Caco-2 (cell line): ENCODE data around the gene ITGB4. TPM values are rescaled to one million over a fixed set of nuclear protein-coding genes. Genes with fewer than 3 reads are reported as not detected.

Source experiments
- BruUV-seq: library from RNA; stranded (reverse); fragments of 400-500 nt; replicated peaks from 2 replicates; lab custom pipeline; 2021; lab: Mats Ljungman, UMichigan
- CTCF ChIA-PET: fragments of 300-600 bp; sonication (Branson Sonifier 250); formaldehyde crosslinking; loops from one replicate; lab custom pipeline; 2022; ENCODE audit warnings: antibody characterized with exemption; lab: Charles Lee
- POLR2A ChIA-PET: fragments of 300-600 bp; sonication (Branson Sonifier 250); formaldehyde crosslinking; loops from one replicate; lab custom pipeline; 2022; ENCODE audit warnings: antibody characterized with exemption; lab: Charles Lee
- DNase-seq, 2 experiments: peaks; one replicate each; pipeline versions ENCODE4 v3.0.0 to v3.0.0-alpha.2; 2020 to 2022
- H3K27me3 ChIP-seq: replicated peaks from 2 replicates; pipeline ENCODE4 v1.6.0; 2011; ENCODE audit warnings: low read length; ENCODE audit not compliant: control insufficient read depth, insufficient read depth
- H3K36me3 ChIP-seq: 2 replicates; pipeline ENCODE4 v1.5.1; 2011; ENCODE audit warnings: low read length; ENCODE audit not compliant: control insufficient read depth, insufficient read depth
- H3K4me1 ChIP-seq: fragments of 250-450 bp; sonication (Bioruptor Pico); 2 replicates; pipeline ENCODE4 v1.5.1; 2020; ENCODE audit warnings: mild to moderate bottlenecking
- H3K4me3 ChIP-seq: 2 replicates; pipeline ENCODE4 v1.5.1; 2011; ENCODE audit warnings: low read depth, mild to moderate bottlenecking, control low read depth, low read length
- H3K9me3 ChIP-seq: fragments of 250-450 bp; sonication (Bioruptor Pico); 2 replicates; pipeline ENCODE4 v1.5.1; 2020; ENCODE audit warnings: mild to moderate bottlenecking, moderate library complexity
- H3K27ac Mint-ChIP-seq: one replicate; pipeline ENCODE4 v1.8.0; 2022; ENCODE audit warnings: mixed read lengths; ENCODE audit not compliant: unreplicated experiment
- H3K27me3 Mint-ChIP-seq: one replicate; pipeline ENCODE4 v1.8.0; 2022; ENCODE audit warnings: mixed read lengths; ENCODE audit not compliant: insufficient read depth, unreplicated experiment
- H3K36me3 Mint-ChIP-seq: one replicate; pipeline ENCODE4 v1.8.0; 2022; ENCODE audit warnings: mild to moderate bottlenecking, mixed read lengths; ENCODE audit not compliant: insufficient read depth, unreplicated experiment
- H3K4me1 Mint-ChIP-seq: one replicate; pipeline ENCODE4 v1.8.0; 2022; ENCODE audit warnings: low read depth, mixed read lengths; ENCODE audit not compliant: unreplicated experiment
- H3K4me3 Mint-ChIP-seq: one replicate; pipeline ENCODE4 v1.8.0; 2022; ENCODE audit warnings: mild to moderate bottlenecking, moderate library complexity, mixed read lengths; ENCODE audit not compliant: unreplicated experiment
- H3K9me3 Mint-ChIP-seq: one replicate; pipeline ENCODE4 v1.8.0; 2022; ENCODE audit warnings: mixed read lengths; ENCODE audit not compliant: unreplicated experiment
- CTCF ChIP-seq, 2 experiments: fragments of 200-600 bp in 1 of 2; IDR thresholded peaks; 1 replicate in 1 of 2; 2 replicates in 1 of 2; pipeline versions ENCODE4 v1.5.1 to v1.8.0; 2011 to 2022; ENCODE audit warnings: antibody characterized with exemption in 1 of 2, control low read depth in 1 of 2, inconsistent platforms in 1 of 2, low read depth in 1 of 2, low read length in 1 of 2, mild to moderate bottlenecking in 1 of 2, moderate library complexity in 1 of 2; ENCODE audit not compliant: insufficient read depth in 1 of 2, severe bottlenecking in 1 of 2, unreplicated experiment in 1 of 2
- intact Hi-C: fragments of 100-400 bp; cut with micrococcal nuclease; formaldehyde crosslinking; loops from one replicate; pipeline ENCODE4 v1.10.0; 2022; ENCODE audit not compliant: unreplicated experiment
- total RNA-seq: library from RNA; stranded (reverse); gene quantifications from 2 replicates; pipeline ENCODE4 v1.2.3, GENCODE V29; 2022

Gene ITGB4
- total RNA-seq, 1 experiment from 2014 or later: 50.8 TPM

- Mint-ChIP-seq H3K27ac (no peak overlapping the region), H3K4me3 (no peak overlapping the region), H3K9me3 (no peaks in the 10 kb centered on the region), H3K4me1 (peaks cover 13% of the 10 kb centered on the region), H3K36me3 (peaks cover 25% of the 10 kb centered on the region), H3K27me3 (no peaks in the 10 kb centered on the region)
- Histone ChIP-seq H3K9me3 (no peaks in the 10 kb centered on the region), H3K4me1 (peaks cover 20% of the 10 kb centered on the region), H3K4me3 (no peak overlapping the region), H3K36me3 (peaks cover 3% of the 10 kb centered on the region; the same call in 1 of the 2 replicates), H3K27me3 (no peaks in the 10 kb centered on the region)
- DNase-seq: no peak
- BruUV-seq: no TSS peak
- POLR2A ChIA-PET: interaction anchor here (0.6 kb wide), 1 partner anchor 135 kb away, joined by 5 read pairs; no protein-coding TSS in a partner anchor
- CTCF ChIA-PET: interaction anchor here (0.5 to 1.3 kb wide), 2 partner anchors 9 to 128 kb away, joined by 4 read pairs; no protein-coding TSS in a partner anchor
- intact Hi-C loops: no loop called here
- TF ChIP-seq CTCF (IDR thresholded peaks at IDR 0.05; ENCODE audit: insufficient read depth in 1 of 2, low read depth in 1 of 2, low read length in 1 of 2, severe bottlenecking in 1 of 2, unreplicated experiment in 1 of 2): no peak
These were observed 35.3 kb downstream of the ITGB4 start for GRCh38 chr17:75756451-75757085.

- BruUV-seq: TSS peak; percentile 52
- Histone ChIP-seq H3K9me3 (no peaks in the 10 kb centered on the region), H3K4me1 (peaks cover 20% of the 10 kb centered on the region), H3K27me3 (no peaks in the 10 kb centered on the region), H3K4me3 (no peak overlapping the region), H3K36me3 (peaks cover 3% of the 10 kb centered on the region; the same call in 1 of the 2 replicates)
- H3K4me3 Mint-ChIP-seq: no peak overlapping the region
- intact Hi-C loops: no loop called here
- ChIA-PET CTCF (interaction anchor here (0.5 to 1.3 kb wide), 2 partner anchors 9 to 129 kb away, joined by 4 read pairs; no protein-coding TSS in a partner anchor), POLR2A (no interaction called here)
- no peak overlapping the region for H3K27ac Mint-ChIP-seq
- no peak for DNase-seq
- peaks cover 26% of the 10 kb centered on the region for H3K36me3 Mint-ChIP-seq
- no peaks in the 10 kb centered on the region for H3K27me3 Mint-ChIP-seq
- H3K9me3 Mint-ChIP-seq: no peaks in the 10 kb centered on the region
- peaks cover 13% of the 10 kb centered on the region for H3K4me1 Mint-ChIP-seq
- TF ChIP-seq CTCF (IDR thresholded peaks at IDR 0.05; ENCODE audit: insufficient read depth in 1 of 2, low read depth in 1 of 2, low read length in 1 of 2, severe bottlenecking in 1 of 2, unreplicated experiment in 1 of 2): no peak
These were observed 35.9 kb downstream of the ITGB4 start for GRCh38 chr17:75757086-75757681.

GRCh38 chr17:75758131-75758905 is 37.1 kb downstream of the ITGB4 start:
- BruUV-seq: no TSS peak
- Mint-ChIP-seq H3K27me3 (no peaks in the 10 kb centered on the region), H3K4me1 (peaks cover 18% of the 10 kb centered on the region), H3K36me3 (peaks cover 30% of the 10 kb centered on the region), H3K9me3 (no peaks in the 10 kb centered on the region), H3K4me3 (no peak overlapping the region), H3K27ac (peak overlapping the region; percentile 27)
- DNase-seq: peak in 1 of 2 experiments; percentile 42
- H3K36me3 ChIP-seq: peaks cover 3% of the 10 kb centered on the region
- H3K4me1 ChIP-seq: peaks cover 20% of the 10 kb centered on the region
- no peaks in the 10 kb centered on the region for H3K9me3 ChIP-seq
- ChIA-PET POLR2A (interaction anchor here (0.5 kb wide), 1 partner anchor 14 kb away, joined by 3 read pairs; no protein-coding TSS in a partner anchor), CTCF (no interaction called here)
- intact Hi-C loops: no loop called here
- peak; percentile 35 to 45 for TF ChIP-seq CTCF (IDR thresholded peaks at IDR 0.05; ENCODE audit: insufficient read depth in 1 of 2, low read depth in 1 of 2, low read length in 1 of 2, severe bottlenecking in 1 of 2, unreplicated experiment in 1 of 2)
- H3K27me3 ChIP-seq: no peaks in the 10 kb centered on the region
- no peak overlapping the region for H3K4me3 ChIP-seq
